CD4-positive, alpha-beta T cell treated with Interferon alpha-2 for 1 hour (primary cell): ENCODE measurements around the gene KYNU.
"Not testable (repeated sequence)": the region's sequence is repeated elsewhere in the genome, so short reads cannot be mapped to it uniquely, and the experiment has no call there.

Experiments used
- DNase-seq, 2 donors: peaks; one replicate each; pipeline ENCODE4 v3.0.0-alpha.2; 2020 to 2022

Gene KYNU

GRCh38 chr2:142872882-142873724, 4.4 kb upstream of the KYNU start:
- peak in 1 of 2 donors; percentile 6 for DNase-seq

DNA sequence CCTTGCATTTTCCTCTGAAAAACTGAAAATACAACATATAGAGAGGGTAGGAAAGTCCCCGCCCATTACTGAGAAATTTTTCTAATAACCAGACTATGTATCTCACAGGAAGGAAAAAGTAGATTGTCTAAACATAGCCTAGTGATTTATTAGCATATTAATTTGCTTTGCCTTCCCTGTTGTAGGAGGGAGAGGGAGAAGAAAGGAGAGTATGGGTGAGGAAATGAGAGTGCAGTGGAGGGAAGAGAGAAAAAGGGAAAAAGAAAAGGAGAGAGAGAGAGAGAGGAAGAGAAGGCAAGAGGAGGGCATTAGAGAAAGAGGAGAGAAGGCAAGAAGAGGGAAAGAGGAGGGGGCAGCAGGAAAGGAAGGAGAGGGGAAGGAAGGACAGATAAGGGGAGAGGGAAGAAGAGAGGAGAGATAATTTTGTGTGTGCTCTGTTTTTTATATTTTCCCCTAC, 3.6 kb upstream of the KYNU start:
- no peak for DNase-seq

- peak; percentile 22 to 75 for DNase-seq
These were observed 3.1 kb upstream of the KYNU start for GRCh38 chr2:142874293-142874814.

- no peak for DNase-seq
These were observed 2.5 kb upstream of the KYNU start for GRCh38 chr2:142875010-142875409.

DNA sequence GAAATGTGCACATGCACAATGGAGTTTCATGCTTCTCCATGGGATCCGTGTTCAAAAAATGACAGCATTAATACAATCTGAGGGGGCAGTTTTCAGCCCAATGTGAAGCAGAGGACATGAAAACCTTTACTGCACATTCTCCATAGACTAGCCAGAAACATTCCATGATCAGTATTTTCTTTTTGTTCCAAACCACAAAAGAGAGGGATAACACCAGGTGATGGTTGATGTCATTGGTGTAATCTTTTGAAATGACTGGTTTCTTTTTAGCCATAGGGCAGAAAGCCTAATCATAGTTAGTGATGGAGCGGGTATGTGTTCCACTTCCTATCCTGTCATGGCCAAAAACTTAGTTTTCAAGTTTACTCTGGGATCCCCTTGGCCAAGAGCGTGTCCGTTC, 1.8 kb upstream of the KYNU start:
- DNase-seq, result no peak

- DNase-seq, result no peak
These were observed 1.0 kb upstream of the KYNU start for GRCh38 chr2:142876423-142876822.

GRCh38 chr2:142878031-142878678, 691 bp downstream of the KYNU start:
- DNase-seq, result no peak

- DNase-seq, result no peak
These were observed 1.7 kb downstream of the KYNU start for GRCh38 chr2:142879151-142879550.

- DNase-seq, result no peak
These were observed 2.8 kb downstream of the KYNU start for GRCh38 chr2:142880279-142880678.

GRCh38 chr2:142881619-142882018, 4.2 kb downstream of the KYNU start:
- no peak for DNase-seq

DNA sequence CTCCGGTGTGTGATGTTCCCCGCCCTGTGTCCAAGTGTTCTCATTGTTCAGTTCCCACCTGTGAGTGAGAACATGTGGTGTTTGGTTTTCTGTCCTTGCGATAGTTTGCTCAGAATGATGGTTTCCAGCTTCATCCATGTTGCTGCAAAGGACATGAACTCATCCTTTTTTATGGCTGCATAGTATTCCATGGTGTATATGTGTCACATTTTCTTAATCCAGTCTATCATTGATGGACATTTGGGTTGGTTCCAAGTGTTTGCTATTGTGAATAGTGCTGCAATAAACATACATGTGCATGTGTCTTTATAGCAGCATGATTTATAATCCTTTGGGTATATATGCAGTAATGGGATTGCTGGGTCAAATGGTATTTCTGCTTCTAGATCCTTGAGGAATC, 5.0 kb downstream of the KYNU start:
- DNase-seq, result not testable (repeated sequence)

DNA sequence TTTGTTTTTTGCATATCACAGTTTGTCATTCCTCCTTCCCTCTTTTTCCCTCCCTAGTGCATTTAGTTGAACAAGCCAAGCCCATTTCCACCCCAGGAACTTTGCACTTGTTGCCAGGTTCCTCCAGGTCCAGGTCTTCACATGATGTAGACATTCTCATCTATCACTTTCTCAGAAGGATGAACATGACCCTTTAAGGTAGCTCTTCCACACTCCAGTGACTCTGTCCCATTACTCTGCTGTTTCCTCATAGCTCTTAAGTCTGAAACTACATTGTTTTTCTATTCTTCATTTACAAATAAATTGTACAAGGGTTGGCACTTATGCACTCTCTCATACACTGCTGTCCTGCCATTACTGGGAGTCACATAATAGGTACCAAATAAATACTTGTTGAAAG, 6.1 kb downstream of the KYNU start:
- no peak for DNase-seq

GRCh38 chr2:142885543-142885942, 8.1 kb downstream of the KYNU start:
- DNase-seq, result no peak

DNA sequence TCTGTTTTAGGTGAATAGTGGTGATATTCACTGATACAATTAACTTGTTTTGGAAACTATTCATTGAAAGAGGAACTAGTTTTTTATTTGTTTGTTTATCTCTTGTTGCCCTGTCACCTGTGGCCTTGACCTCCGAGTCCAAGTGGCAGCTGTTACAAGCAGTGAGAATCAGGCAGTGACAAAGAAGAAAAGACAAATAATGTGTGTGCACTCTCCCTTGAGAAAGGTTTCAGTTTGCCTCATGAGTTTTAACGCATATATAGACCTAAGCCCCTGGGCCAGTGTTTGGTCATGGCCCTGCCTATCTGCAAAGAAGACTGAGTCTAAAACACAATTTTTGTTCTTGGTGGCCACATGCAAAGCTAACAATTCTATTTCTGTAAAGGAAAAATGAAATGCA, 15.3 kb downstream of the KYNU start:
- no peak for DNase-seq

GRCh38 chr2:142893241-142893640, 15.8 kb downstream of the KYNU start:
- DNase-seq, result no peak

GRCh38 chr2:142897807-142898206, 20.3 kb downstream of the KYNU start:
- no peak for DNase-seq

- DNase-seq, result not testable (repeated sequence)
These were observed 22.9 kb downstream of the KYNU start for GRCh38 chr2:142900327-142900726.

- DNase-seq, result no peak
These were observed 24.3 kb downstream of the KYNU start for GRCh38 chr2:142901780-142902179.

DNA sequence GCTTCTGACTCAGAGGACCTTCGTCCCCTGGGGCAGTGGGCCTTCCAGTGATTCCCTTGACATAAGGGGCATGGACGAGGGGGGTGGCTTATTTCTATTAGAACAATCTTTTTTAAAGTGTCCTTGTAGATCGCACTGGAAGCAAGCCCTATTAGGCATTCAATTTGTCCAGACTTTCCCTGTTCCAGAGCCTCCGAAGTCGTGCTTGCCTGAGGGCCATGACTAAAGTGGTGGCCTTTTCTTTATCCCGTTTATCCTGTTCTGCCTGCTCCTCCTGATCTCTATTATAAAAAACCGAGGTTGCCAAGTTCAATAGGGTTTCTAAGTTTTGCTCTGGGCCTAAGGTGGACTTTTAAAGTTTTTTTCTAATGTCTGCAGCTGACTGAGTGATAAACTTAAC, 26.3 kb downstream of the KYNU start:
- DNase-seq, result not testable (repeated sequence)

GRCh38 chr2:142907653-142908052, 30.2 kb downstream of the KYNU start:
- DNase-seq, result no peak

DNA sequence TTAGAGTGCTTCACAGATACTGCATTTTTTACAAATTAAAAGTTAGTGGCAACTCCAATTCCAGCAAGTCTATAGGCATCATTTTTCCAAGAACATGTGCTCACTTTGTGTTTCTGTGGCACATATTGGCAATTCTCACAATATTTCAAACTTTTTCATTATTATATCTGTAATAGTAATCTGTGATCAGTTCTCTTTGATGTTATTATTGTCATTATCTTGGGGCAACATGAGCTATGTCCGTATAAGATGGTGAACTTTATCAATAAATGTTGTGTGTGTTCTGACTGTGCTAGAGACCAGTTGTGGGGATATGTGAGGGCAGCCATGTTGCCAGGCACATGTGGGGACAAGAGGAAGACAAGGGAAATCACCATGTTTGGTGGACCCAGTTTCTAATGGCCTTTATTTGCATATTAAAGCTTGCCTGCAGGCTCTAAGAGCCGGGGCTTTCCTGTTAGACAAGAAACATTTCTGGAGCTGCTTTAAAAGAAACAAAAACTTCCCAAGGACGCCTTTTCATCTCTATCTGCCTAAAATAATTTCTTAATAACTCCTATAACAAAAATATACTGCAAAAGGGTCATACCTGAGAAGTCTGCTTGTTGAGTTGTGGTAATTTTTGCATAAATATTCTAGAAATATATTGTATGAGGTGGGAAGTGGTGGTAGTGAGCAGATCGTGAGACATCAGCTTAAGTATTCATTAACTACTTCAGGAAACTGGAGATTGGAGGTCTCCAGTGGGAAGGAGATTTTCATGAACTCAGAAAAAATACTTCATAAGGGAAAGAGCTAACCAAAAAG, 37.2 kb downstream of the KYNU start:
- DNase-seq, result no peak

- DNase-seq, result no peak
These were observed 38.0 kb downstream of the KYNU start for GRCh38 chr2:142915502-142915901.

DNA sequence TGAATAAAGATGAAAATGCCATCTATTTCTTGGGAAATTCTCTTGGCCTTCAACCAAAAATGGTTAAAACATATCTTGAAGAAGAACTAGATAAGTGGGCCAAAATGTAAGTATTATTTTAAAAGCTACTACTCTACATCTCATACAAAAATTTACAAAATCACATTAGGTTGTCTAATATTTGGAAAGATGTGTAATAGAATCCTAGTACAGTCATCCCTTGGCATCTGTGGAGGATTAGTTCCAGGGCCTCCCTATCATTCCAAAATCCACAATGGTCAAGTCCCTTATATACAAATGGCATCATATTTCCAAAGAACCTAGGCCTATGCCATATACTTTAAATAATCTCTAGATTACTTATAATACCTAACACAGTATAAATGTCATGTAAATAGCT, 41.2 kb downstream of the KYNU start:
- no peak for DNase-seq
